Left renal cortex interstitium (tissue), 4 donors: Measurements from ENCODE around the gene EXOSC5. TPM values are rescaled to one million over a fixed set of nuclear protein-coding genes. Genes with fewer than 3 reads are reported as not detected.
A peak's percentile ranks its signal among the peaks of the same experiment; 100 is the strongest.
"Not testable (repeated sequence)": the region's sequence is repeated elsewhere in the genome, so short reads cannot be mapped to it uniquely, and the experiment has no call there.

Source experiments
- DNase-seq, 4 donors: peaks; one replicate each; pipeline ENCODE4 v3.0.0-alpha.2; 2013; ENCODE audit warnings: low read depth in 4 of 4, low spot score in 2 of 4, missing footprints in 1 of 4
- polyA plus RNA-seq, 4 donors: library from polyadenylated mRNA; unstranded; fragments of 120-200 nt; gene quantifications; one replicate each; pipeline ENCODE4 v1.2.1, GENCODE V29; 2013; ENCODE audit not compliant: insufficient read length in 4 of 4

Gene EXOSC5
- polyA plus RNA-seq, result 10 to 100 TPM; 16.1 to 23.4 (median 19.3) TPM

- DNase-seq, result peak; percentile 99 to 100 (median 99)
These were observed at the start of gene EXOSC5, which contains the start of gene BCKDHA for GRCh38 chr19:41397086-41398049. Gene EXOSC5, minus strand, starts transcription at chr19:41397359. Its CDS starts 31 bp downstream, at chr19:41397328. Gene BCKDHA, plus strand, starts transcription at chr19:41397818. Its CDS starts 10 bp downstream, at chr19:41397828.

- no peak for DNase-seq
These were observed 48.4 kb upstream of the EXOSC5 start for GRCh38 chr19:41445575-41445974.

GRCh38 chr19:41443813-41444455 lies 46.8 kb upstream of the EXOSC5 start:
- DNase-seq, result no peak

GRCh38 chr19:41442473-41443355 lies 45.6 kb upstream of the EXOSC5 start, which contains the start of gene ERICH4:
Gene ERICH4, plus strand, starts transcription at chr19:41443156. Its CDS starts 14 bp downstream, at chr19:41443170.
- no peak for DNase-seq

GRCh38 chr19:41441321-41441945 lies 44.3 kb upstream of the EXOSC5 start:
- no peak for DNase-seq

GRCh38 chr19:41439441-41440222 lies 42.5 kb upstream of the EXOSC5 start, which contains the start of gene DMAC2:
Gene DMAC2, minus strand, starts transcription at chr19:41439912. Its CDS starts 13 bp downstream, at chr19:41439899.
- DNase-seq, result peak; percentile 95 to 98 (median 96)

- no peak for DNase-seq
These were observed 40.9 kb upstream of the EXOSC5 start for GRCh38 chr19:41437944-41438574.

- no peak for DNase-seq
These were observed 39.5 kb upstream of the EXOSC5 start for GRCh38 chr19:41436674-41436951.

GRCh38 chr19:41435936-41436673 lies 38.9 kb upstream of the EXOSC5 start:
- DNase-seq, result no peak

- not testable (repeated sequence) for DNase-seq
These were observed 38.2 kb upstream of the EXOSC5 start for GRCh38 chr19:41435376-41435775.

GRCh38 chr19:41434450-41434849 lies 37.3 kb upstream of the EXOSC5 start:
- no peak for DNase-seq

- DNase-seq, result no peak
These were observed 36.0 kb upstream of the EXOSC5 start for GRCh38 chr19:41433171-41433570.

GRCh38 chr19:41431426-41432386 lies 34.5 kb upstream of the EXOSC5 start:
- DNase-seq, result no peak

- no peak for DNase-seq
These were observed 33.8 kb upstream of the EXOSC5 start for GRCh38 chr19:41430922-41431321.

GRCh38 chr19:41428481-41428859 lies 31.3 kb upstream of the EXOSC5 start:
- no peak for DNase-seq

GRCh38 chr19:41427647-41428480 lies 30.7 kb upstream of the EXOSC5 start:
- DNase-seq, result no peak
